ENCODE measurements around the gene KIF16B. TPM values are rescaled to one million over a fixed set of nuclear protein-coding genes. Genes with fewer than 3 reads are reported as not detected.

The KIF16B gene
- total RNA-seq, 1 experiment from 2014 or later = 16.6 TPM

GRCh38 chr20:16451982-16452381, 121.3 kb downstream of the KIF16B start:
- no peak for ATAC-seq
- no peak overlapping the region for H3K27ac ChIP-seq (ENCODE audit: low read length)
- no peak for DNase-seq (ENCODE audit: low read depth, low spot score)
- H3K4me1 ChIP-seq (ENCODE audit: control insufficient read depth, insufficient read depth, low read length) = no peaks in the 10 kb centered on the region
- CTCF ChIA-PET = no interaction called here
- no peaks in the 10 kb centered on the region for H3K27me3 ChIP-seq (ENCODE audit: control insufficient read depth, insufficient read depth, low read length)
- no TSS peak for BruUV-seq (replicated peaks)
- no peak for TF ChIP-seq POLR2AphosphoS5 (IDR thresholded peaks at IDR 0.05; ENCODE audit: low read depth, low read length)
- no peak for TF ChIP-seq SIN3A (IDR thresholded peaks at IDR 0.05; ENCODE audit: borderline replicate concordance, insufficient read depth, low read depth, low read length)
- TF ChIP-seq CTCF (IDR thresholded peaks at IDR 0.05) = no peak
- no peak for TF ChIP-seq TCF7L2 (IDR thresholded peaks at IDR 0.05; ENCODE audit: low read depth, low read length)
- no peak for TF ChIP-seq REST (IDR thresholded peaks at IDR 0.05; ENCODE audit: insufficient read depth in 1 of 2, low read depth in 2 of 2, low read length in 1 of 2)
- in situ Hi-C loops (cut with HindIII; ENCODE audit: low pct_unique_long_range_greater_than_20kb, low sequenced_read_pairs) (no loop called here), intact Hi-C loops (cut with micrococcal nuclease; ENCODE audit: unreplicated experiment) (no loop called here)
- H3K9me3 ChIP-seq (ENCODE audit: control insufficient read depth, insufficient read depth, low read depth, low read length) = no peaks in the 10 kb centered on the region
- POLR2A ChIA-PET = no interaction called here
- no peak overlapping the region for H3K4me3 ChIP-seq (ENCODE audit: low read depth in 2 of 2, low read length in 2 of 2)
- H3K36me3 ChIP-seq (ENCODE audit: control insufficient read depth, insufficient read depth, low read length) = no peaks in the 10 kb centered on the region; the same call in 1 of the 2 replicates

GRCh38 chr20:16451001-16451400, 122.2 kb downstream of the KIF16B start:
- CTCF ChIA-PET = no interaction called here
- Histone ChIP-seq H3K9me3 (ENCODE audit: control insufficient read depth, insufficient read depth, low read depth, low read length) (no peaks in the 10 kb centered on the region), H3K4me1 (ENCODE audit: control insufficient read depth, insufficient read depth, low read length) (no peaks in the 10 kb centered on the region), H3K27ac (ENCODE audit: low read length) (no peak overlapping the region), H3K36me3 (ENCODE audit: control insufficient read depth, insufficient read depth, low read length) (no peaks in the 10 kb centered on the region; the same call in 1 of the 2 replicates), H3K27me3 (ENCODE audit: control insufficient read depth, insufficient read depth, low read length) (no peaks in the 10 kb centered on the region), H3K4me3 (ENCODE audit: low read depth in 2 of 2, low read length in 2 of 2) (no peak overlapping the region)
- no TSS peak for BruUV-seq (replicated peaks)
- POLR2A ChIA-PET = no interaction called here
- intact Hi-C loops (cut with micrococcal nuclease; ENCODE audit: unreplicated experiment) (no loop called here), in situ Hi-C loops (cut with HindIII; ENCODE audit: low pct_unique_long_range_greater_than_20kb, low sequenced_read_pairs) (no loop called here)
- ATAC-seq = no peak
- TF ChIP-seq TCF7L2 (IDR thresholded peaks at IDR 0.05; ENCODE audit: low read depth, low read length) = no peak
- DNase-seq (ENCODE audit: low read depth, low spot score) = no peak

- Histone ChIP-seq H3K36me3 (ENCODE audit: control insufficient read depth, insufficient read depth, low read length) (no peaks in the 10 kb centered on the region), H3K27me3 (ENCODE audit: control insufficient read depth, insufficient read depth, low read length) (no peaks in the 10 kb centered on the region), H3K4me3 (ENCODE audit: low read depth in 2 of 2, low read length in 2 of 2) (no peak overlapping the region), H3K9me3 (ENCODE audit: control insufficient read depth, insufficient read depth, low read depth, low read length) (no peaks in the 10 kb centered on the region), H3K4me1 (ENCODE audit: control insufficient read depth, insufficient read depth, low read length) (no peaks in the 10 kb centered on the region), H3K27ac (ENCODE audit: low read length) (no peak overlapping the region)
- no peak for DNase-seq (ENCODE audit: low read depth, low spot score)
- CTCF ChIA-PET = no interaction called here
- TF ChIP-seq POLR2AphosphoS5 (IDR thresholded peaks at IDR 0.05; ENCODE audit: low read depth, low read length) (no peak), TCF7L2 (IDR thresholded peaks at IDR 0.05; ENCODE audit: low read depth, low read length) (no peak), CTCF (IDR thresholded peaks at IDR 0.05) (no peak), REST (IDR thresholded peaks at IDR 0.05; ENCODE audit: insufficient read depth in 1 of 2, low read depth in 2 of 2, low read length in 1 of 2) (no peak), SIN3A (IDR thresholded peaks at IDR 0.05; ENCODE audit: borderline replicate concordance, insufficient read depth, low read depth, low read length) (no peak)
- POLR2A ChIA-PET = no interaction called here
- intact Hi-C loops (cut with micrococcal nuclease; ENCODE audit: unreplicated experiment) (no loop called here), in situ Hi-C loops (cut with HindIII; ENCODE audit: low pct_unique_long_range_greater_than_20kb, low sequenced_read_pairs) (no loop called here)
- ATAC-seq = no peak
- no TSS peak for BruUV-seq (replicated peaks)
Observed at GRCh38 chr20:16446991-16447390, 126.3 kb downstream of the KIF16B start.
